ENCODE data around the gene TRPM2.
"Not testable (repeated sequence)": the region's sequence is repeated elsewhere in the genome, so short reads cannot be mapped to it uniquely, and the experiment has no call there.

TRPM2 gene

DNA sequence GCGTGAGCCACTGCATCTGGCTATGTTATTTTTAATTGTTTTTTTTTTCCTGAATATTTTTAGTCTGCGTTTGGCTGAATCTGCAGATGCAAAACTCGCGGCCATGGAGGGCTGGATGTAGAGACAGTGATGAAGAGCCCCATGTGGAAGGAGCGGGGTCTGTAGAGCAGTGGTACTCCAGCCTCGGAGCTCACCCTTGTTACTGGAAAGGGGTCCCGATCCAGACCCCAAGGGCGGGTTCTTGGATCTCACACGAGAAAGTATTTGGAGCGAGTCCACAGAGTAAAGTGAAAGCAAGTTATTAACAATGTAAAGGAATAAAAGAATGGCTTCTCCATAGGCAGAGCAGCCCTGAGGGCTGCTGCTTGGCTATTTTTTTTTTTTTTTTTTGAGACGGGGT is 2.7 kb downstream of the TRPM2 start:
- no peak for DNase-seq

DNA sequence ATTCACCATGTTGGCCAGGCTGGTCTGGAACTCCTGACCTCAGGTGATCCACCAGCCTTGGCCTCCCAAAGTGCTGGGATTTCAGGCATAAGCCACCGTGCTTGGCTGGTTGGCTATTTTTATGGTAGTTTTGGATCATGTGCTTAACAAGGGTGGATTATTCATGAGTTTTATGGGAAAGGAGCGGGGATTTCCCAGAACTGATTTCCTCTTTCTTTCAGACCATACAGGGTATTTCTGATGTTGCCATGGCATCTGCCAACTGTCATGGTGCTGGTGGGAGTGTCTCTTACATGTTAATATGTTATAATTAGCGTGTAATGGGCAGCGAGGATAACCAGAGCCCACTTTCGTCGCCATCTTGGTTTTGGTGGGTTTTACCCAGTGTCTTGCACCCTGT is 3.2 kb downstream of the TRPM2 start:
- no peak for DNase-seq

DNA sequence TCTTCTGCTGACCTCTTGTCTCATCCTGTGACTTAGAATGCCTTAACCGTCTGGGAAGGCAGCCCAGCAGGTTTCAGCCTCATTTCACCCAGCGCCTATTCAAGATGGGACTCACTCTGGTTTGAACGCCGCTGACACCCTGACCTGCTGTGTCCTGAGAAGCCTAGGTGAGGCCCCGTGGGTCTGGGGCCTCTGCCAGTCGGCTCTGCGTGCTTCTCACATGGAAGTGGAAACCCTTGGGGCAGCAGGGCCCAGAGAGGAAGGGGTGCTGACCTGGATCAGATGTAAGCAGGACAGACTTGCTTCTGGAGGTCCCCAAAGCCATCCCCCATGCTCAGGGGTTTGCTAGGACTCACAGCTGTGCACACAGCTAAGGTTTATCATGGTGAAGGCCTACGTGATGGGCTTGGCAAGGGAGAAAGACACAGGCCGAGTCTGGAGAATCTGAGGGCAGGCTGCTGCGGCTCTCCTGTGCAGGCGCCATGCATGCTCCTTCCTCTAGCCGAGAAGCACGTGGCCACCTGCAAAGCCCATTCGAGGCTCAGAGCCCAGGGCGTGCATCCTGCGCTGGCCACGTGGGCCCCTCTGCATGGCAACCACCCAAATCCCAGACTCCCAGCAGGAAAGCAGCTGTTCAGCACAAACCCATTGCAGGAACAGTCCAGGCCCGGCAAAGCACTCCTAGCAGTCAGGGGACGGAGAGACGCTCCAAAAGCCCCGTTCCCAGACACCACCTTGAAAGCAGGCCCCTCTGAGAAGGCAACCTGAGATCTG is 3.8 kb downstream of the TRPM2 start:
- DNase-seq = no peak

DNA sequence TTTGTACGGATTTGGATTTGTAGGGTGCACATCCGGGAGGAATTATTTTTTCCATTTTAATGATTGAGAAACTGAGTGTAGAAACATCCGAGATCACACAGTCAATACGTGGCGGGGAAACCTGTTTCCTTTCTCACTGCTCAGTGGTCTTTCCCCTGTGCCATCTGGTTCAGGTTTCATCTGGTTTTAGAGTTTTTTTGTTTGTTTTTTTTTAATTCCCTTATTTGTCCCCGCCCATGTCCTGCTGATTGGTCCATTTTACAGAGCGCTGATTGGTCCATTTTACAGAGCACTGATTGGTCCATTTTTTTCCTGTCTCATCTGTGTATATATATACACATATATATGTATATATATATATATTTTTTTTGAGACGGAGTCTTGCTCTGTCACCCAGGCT is 6.0 kb downstream of the TRPM2 start:
- no peak for DNase-seq

DNA sequence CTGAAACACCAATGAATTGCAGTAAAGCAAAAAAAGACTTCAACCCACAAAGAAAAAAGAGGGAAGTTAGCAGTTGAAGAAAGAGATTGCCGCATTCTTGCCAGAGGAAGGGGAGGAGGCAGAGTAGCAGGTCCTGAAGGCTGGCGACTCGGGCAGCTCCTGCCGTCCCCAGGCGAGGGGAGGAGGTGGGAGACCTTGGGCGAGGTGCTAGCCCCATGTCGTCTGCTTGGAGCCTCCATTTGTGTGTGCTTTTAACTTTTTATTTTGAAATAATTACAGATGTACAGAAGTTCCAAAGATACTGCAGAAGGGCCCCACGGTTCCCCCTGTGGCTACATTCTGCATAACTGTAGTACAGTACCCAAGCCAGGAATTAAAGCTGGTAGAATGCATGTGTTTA is 6.7 kb downstream of the TRPM2 start:
- DNase-seq = no peak

DNA sequence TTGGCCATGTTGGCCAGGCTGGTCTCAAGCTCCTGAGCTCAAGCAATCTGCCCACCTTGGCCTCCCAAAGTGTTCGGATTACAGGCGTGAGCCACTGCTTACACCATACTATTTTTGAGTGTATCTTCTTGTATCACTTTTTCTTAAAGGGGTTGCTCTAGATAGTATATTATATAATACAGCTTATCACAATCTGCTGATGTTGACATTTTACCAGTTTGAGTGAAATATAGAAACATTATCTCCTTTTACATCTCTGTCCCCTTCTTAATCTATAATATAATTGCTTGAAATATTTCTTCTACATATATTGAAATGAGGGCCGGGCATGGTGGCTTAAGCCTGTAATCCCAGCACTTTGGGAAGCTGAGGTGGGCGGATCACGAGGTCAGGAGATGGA is 8.5 kb downstream of the TRPM2 start:
- not testable (repeated sequence) for DNase-seq

DNA sequence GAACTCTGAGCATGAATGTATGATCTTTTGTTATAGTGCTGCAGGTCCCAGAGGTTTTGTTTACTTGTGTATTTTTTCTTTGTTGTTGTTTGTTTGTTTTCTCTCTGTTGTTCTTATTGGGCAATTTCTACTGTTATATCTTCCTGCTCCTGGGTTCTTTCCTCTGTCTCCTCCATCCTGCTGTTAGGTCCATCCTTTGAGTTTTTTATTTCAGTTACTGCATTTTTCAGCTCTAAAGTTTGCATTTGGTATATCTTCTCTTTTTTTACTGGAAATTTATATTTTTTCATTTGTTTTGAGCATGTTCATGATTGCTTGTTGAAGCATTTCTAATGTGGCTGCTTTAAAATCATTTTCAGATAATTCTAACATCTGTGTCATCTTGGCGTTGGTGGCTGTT is 9.9 kb downstream of the TRPM2 start:
- DNase-seq = no peak

DNA sequence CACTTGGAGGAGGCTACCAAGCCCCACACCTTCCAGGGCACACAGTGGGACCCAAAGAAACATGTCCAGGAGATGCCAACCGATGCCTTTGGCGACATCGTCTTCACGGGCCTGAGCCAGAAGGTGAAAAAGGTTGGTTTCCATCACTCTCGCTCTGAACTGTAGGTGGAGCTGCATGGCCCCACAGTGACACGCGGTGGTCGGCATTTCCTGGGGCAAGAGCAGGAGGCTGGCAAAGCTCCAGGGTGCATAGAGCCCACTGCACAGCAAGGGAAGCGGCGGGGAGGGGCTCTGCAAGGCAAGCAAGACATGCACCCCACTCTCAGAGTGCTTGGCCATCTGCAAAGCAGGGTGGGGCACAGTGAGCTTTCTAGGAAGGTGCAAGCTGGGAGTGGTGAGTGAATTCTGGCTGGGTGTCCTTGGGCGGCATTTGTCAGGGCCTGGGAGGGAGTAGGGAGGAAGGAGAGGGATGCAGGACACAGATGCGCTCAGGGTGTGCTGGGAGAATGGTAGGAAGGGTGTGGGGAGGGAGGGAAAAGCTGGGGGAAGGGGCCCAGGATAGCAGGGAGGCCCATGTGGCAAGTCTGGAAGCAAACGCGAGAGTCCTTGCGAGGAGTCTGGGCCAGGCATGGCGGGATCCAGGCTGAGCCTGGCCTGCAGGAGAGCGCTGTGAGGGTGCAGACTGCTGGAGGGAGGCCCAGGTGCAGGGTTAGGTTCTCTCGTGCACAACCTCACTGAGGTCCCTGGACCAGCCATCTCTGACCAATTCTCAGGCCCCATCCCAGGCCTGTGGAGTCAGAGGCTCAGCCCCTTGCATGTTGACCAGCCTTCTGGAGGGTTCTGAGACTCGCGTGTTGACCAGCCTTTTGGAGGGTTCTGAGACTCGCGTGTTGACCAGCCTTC is 11.0 kb downstream of the TRPM2 start:
- DNase-seq = no peak

DNA sequence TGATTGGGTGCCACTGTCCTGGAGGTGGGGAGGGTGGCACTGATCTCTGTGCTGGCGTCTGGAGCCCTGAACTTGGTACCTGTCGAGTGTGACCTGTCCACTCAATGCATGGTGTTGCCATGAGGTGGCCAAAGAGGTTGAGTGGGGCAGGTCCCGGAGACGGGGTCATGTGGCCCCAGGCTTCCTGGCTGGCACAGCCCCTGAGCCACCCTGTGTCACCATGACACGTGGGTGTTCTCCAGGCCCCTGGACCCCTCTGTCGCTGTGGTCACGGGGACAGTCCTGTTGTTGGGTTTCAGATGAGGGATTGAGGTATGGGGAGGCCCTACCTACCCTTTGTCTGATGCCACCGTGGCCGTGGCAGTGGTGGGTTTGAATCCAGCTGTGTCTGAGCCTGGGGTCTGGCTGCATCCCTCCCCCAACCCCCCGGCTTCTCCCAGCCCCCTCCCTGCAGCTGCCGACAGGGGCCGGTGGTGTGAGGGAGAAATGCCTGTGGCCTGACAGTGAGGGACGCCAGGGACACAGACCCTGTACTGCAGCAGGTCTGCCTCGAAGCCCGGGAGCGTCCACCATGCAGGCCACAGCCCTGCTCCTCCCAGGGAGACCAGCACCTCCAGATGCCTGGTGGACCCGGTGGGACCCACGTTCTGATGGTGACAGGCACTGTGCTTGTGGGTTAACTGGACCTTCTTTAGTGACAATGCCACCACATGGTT is 12.0 kb downstream of the TRPM2 start:
- no peak for DNase-seq

DNA sequence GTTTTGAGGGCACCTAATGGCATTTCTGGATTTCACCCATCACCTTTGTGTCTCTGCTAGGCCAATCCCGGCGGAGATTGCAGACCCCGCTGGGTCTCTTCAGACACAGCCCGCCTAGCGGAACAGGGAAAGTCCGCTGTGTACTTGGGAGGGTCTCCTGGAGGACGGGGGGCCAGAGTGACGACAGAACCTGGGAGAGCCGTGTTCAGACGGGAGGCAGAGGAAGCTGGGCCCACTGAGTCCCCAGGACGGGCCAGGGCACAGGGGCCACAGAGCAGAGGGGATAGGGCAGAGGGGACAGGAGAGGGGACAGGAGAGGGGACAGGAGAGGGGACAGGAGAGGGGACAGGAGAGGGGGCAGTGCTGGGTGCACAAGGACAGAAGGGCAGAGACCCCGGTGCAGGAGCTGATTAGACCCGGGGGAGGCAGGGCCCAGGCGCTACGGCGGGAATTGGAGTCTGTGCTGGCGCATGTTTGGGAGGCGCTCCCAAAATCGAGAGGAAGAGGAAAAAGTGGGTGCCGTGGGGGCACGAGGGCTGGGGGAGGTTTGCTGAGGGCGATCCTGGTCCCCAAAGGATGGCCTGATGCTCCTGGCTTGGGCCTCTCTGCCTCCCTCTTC is 12.7 kb downstream of the TRPM2 start:
- no peak for DNase-seq

DNA sequence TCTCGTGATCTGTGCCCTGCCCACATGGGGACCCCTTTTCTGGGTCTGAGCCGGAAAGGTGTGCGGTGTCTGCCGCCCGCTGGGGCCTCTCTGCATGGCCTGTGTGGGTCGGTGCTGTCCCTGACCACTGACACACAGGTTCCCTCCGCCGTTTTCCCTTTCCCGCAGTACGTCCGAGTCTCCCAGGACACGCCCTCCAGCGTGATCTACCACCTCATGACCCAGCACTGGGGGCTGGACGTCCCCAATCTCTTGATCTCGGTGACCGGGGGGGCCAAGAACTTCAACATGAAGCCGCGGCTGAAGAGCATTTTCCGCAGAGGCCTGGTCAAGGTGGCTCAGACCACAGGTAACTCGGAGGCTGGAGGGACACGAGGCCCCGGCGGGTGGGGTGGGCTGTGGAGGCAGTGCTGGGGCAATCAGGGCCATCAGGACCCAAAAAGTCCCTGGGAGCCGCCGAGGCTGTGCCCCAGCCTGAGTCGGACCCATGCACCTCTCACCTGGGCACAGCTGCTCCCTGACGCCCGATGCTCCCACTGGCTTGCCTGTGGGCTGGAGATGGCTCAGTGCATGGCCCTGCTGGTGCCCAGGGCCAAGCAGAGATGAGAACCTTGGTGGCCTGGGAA is 13.3 kb downstream of the TRPM2 start:
- DNase-seq = no peak

DNA sequence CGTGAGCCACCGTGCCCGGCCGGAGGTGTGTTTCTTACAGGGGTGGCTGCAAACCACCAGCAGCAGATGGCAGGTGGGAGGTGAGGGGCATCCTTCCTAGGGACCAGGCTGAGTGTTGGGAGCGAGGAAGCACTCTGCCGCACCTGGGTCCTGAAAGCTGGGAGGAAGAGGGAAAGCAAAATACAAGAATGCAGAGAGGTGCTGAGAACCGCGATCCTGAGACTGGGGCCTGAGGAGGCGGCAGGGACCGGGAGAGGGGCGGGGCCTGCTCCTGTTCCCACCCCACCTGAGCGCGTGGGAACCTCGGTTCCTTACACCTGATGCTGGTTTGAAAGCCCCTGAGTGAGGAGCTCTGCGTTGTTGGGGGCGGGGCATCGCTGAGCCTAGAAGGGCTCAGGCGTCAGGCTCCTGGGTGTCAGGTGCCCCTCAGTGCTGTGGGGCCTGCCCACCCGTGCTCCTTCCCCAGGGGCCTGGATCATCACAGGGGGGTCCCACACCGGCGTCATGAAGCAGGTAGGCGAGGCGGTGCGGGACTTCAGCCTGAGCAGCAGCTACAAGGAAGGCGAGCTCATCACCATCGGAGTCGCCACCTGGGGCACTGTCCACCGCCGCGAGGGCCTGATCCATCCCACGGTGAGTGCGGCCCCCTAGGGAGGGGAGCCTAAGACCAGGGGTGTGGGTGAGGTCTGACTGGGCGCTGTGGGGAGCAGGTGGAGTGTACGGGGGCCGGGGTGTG is 15.5 kb downstream of the TRPM2 start:
- DNase-seq = no peak

DNA sequence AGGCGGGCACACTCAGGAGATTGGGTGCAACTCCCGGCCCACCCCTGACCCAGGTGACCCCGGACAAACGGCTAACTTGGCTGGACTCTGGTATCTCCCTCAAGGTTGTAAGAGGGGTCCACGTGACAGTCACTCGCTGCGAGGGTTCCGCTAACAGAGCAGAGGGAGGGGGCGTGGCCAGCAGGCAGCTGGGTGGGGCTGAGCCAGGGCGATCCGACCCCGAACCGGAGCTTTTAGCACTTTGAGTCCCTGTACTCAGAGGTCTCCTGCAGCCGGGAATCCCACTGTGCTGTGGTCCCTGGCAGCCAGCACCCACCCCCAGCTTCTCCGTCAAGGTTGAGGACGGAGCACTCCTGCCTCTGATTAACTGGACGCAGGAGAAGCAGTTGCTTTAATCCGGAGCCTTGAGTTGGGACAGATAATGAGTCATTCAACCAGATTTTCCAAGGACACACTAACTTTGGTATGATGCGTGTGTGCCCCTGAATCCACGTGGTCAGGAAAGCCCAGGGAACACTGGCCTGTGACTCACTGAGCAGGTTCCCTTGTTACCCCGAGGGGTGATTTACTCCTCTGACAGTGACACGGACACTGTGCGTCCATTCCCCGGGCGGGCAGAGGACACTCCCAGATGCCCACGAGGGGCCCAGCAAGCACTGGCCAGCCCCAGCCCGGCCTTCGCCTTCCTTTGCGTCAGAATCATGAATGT is 16.8 kb downstream of the TRPM2 start:
- DNase-seq = no peak

DNA sequence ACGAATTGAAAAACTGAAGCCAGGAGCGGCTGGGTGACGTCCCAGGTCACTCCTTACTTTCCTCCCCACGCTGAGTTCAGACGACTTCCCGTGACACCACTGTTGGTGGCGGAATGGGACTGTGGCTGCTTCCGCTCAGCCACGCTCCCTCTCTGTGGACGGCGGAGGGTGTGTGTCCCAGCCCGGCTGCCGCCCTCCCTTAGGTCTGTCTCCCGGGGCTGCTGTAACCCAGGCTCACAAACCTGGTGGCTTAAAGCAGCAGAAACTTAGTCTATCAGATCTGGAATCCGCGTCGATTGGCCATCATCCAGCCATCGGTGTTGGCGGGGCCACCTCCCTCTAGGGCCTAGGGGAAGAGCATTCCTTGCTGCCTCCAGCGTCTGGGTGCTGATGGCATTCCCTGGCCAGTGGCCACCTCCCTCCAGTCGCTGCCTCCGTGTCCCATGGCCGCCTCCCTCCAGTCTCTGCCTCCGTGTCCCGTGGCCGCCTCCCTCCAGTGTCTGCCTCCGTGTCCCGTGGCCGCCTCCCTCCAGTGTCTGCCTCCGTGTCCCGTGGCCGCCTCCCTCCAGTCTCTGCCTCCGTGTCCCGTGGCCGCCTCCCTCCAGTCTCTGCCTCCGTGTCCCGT is 17.5 kb downstream of the TRPM2 start:
- no peak for DNase-seq

DNA sequence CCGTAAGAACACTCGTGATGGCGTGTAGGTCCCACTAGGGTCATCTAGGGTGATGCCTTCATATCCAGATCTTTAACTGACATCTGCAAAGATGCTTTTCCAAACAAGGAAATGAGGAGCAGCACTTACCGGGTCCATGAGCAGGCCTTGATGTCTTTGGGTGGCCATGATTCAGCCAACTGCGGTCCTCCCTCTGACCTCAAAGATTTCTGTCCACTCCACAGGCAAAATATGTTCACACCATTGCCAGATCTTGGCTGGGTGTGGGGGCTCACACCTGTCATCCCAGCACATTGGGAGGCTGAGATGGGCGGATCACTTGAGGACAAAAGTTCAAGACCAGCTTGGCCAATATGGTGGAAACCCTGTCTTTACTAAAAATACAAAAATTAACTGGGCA is 18.2 kb downstream of the TRPM2 start:
- no peak for DNase-seq

DNA sequence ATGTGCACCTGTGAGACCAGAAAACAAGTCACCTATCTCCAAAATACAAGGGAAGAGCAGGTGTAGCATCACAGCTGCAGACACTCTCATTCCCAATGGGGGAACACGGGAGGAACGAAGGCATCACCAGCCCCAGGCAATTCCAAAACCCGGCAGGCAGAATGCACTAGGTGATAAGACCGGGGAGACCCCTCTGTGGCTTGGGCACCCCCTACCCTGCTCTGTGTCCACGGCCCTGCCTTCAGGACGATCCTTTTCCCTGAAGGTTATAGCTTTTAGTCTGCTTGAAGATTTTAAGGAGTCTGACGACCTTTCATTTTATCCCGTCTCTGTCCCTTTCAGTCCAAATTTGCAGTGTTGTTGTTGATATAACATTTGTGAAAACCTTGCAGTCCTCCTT is 19.2 kb downstream of the TRPM2 start:
- no peak for DNase-seq

DNA sequence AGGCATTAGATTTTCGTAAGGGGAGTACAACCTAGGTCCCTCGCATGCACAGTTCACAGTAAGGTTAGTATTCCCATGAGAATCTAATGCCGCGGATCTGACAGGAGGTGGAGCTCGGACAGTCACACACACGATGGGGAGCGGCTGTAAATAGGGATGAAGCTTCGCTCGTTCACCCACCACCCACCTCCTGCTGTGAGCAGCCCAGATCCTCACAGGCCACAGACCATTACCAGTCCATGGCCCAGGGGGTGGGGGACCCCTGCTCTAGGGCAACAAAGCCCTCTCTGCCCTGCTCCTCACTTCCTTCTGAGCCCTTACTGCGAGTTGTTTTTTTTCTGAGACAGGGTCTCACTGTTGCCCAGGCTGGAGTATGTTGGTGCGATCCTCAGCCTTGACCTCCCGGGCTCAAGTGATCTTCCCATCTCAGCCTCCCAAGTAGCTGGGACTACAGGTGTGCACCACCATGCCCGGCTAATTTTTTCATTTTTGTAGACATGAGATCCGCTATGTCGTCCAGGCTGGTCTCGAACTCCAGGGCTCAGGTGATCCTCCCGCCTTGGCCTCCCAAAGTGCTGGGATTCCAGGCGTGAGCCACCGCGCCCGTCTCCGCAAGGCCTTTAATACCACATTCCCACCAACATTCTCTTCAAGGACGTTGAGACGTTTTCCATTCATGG is 21.3 kb downstream of the TRPM2 start:
- DNase-seq = no peak

DNA sequence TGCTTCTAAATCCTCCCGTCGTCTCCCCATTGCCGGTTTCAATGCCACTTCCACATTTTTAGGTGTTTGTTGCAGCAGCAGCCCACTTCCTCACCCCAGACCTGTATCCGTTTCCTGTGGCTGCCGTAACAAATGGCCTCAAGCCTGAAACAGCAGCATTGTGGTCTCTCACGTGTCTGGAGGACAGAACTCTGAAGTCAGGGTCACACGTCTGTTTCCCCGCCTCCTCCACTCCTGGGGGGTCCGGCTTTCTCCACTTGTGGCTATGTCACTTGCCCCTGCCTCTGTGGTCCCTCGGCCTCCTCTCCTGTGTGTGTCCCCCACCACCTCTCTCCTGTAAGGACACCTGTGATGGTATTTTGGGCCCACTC is 21.8 kb downstream of the TRPM2 start:
- no peak for DNase-seq

DNA sequence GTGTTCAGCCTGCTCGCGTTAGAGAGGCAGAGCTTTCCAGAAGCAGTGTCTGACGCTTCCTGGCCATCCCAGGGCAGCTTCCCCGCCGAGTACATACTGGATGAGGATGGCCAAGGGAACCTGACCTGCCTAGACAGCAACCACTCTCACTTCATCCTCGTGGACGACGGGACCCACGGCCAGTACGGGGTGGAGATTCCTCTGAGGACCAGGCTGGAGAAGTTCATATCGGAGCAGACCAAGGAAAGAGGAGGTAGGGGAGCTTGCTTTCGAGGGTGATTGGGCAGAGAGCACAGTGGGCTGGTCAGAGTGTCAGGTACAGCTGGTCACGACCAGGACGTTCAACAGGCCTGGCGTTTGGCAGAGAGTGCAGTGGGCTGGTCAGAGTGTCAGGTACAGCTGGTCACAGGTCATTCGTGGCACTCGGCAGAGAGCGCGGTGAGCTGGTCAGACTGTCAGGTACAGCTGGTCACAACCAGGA is 22.4 kb downstream of the TRPM2 start:
- DNase-seq = no peak

DNA sequence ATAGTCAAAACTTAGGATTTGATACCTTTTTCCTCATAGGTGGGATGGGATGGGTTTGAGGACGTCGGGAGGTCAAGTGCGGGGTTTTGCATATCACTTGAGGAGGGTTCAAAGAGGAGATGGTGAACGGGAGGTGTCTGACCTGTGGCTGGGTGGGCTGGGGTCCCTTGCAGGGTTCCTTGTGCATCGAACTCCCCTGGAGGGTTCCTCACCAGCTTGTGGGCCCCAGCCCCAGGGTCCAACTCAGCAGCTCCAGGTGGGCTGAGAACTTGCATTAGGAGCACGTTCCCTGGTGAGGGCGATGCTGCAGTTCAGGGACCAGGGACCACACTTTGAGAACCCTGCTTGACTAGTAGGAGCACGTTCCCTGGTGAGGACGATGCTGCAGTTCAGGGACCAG is 23.2 kb downstream of the TRPM2 start:
- DNase-seq = no peak

Measured in stimulated activated CD4-positive, alpha-beta T cell treated with anti-CD3 and anti-CD28 coated beads, Interleukin-4, amount 100 ng/mL, for 1 hour (primary cell).